NCI-H1694 (cell line): Measurements from ENCODE around the gene ADARB2.

ENCODE experiments used
- DNase-seq: peaks from one replicate; lab custom pipeline; 2025; lab: John Stamatoyannopoulos, UW

ADARB2 gene

DNA sequence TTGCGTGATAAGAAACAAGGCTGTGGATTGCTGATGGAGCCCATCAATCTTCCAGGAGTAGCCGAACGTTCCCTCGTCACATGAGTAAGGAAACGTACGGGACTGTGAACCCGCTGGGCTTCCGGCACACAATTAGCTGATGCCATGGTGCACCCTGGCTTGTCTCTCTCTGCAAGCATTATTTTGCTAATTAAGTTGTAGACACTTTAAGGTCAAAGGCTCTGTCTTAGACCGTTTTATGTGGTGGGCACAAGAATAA is 50.9 kb downstream of the ADARB2 start:
- DNase-seq, result no peak

DNA sequence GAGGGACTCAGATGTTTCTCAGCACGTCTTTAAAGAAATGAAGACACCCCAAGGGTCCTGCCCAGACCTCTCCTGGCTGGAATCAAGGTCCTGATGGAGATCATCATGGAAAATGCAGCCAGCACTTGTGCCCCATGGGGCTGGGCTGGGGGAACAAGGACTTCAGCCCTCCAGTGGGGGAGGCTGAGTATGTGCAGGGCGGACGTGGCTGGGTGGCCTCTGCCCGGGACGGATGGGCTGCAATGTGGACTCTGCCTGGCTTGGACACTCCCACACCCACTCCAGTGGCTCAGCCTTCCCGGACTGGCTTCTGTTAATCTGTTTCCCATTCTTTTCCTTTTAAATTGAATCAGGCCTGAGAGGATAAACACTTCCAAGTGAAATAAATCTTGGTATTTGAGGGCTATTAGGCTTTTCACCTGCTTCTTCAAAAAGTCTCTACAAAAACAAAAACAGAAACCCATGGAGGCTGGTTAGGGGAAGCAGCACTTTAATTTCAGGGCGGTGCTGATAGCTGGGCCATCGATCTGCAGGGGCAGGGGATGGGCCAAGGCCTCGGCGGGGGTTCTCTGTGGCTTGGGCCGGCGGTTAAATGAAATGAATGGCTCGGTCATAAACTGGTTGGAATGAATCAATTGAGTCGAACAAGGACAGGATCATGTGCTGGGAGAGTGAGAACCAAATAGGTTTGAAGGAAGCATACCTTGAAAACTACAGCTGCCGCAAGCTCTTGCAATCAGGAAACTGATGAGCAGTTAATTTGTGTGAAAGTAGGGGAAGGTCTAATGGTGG is 51.4 kb downstream of the ADARB2 start:
- DNase-seq, result no peak

DNA sequence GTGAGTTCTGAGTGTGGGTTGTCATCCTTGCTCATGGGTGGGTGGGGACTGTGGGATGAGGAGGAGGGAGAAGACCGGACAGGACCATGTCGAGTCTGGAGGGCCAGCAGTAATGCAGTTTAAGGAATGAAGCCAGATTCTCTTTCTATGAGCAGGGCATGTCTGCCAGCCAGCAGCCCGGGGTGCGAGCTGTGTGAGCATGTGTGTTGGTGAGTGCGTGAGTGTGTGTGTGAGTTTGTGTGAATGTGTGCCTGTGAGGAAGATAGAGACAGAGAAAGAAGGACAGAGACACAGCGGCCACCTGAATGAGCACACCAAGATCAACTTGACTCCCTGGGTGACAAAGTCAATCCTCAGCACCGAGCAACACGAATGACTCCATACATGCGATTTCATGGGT is 52.3 kb downstream of the ADARB2 start:
- no peak for DNase-seq

DNA sequence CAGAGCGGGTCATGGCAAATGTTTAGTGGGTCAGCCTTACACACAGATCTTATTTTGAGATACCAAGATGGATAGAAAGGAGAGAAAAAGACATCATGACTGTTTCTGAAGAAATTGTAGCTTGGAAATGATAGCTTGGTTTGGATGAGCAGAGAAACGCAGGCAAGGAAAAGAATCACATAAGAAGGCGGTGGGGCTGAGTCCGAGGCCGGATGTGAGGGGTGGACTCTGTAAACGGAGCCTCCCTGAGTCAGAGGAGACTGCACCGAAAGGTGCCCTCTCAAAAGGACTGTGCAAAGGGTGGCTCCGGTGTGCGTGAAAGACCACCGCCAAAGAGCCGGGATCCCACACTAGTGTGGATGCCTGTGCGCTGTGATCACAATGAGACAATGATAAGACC is 53.7 kb downstream of the ADARB2 start:
- no peak for DNase-seq

DNA sequence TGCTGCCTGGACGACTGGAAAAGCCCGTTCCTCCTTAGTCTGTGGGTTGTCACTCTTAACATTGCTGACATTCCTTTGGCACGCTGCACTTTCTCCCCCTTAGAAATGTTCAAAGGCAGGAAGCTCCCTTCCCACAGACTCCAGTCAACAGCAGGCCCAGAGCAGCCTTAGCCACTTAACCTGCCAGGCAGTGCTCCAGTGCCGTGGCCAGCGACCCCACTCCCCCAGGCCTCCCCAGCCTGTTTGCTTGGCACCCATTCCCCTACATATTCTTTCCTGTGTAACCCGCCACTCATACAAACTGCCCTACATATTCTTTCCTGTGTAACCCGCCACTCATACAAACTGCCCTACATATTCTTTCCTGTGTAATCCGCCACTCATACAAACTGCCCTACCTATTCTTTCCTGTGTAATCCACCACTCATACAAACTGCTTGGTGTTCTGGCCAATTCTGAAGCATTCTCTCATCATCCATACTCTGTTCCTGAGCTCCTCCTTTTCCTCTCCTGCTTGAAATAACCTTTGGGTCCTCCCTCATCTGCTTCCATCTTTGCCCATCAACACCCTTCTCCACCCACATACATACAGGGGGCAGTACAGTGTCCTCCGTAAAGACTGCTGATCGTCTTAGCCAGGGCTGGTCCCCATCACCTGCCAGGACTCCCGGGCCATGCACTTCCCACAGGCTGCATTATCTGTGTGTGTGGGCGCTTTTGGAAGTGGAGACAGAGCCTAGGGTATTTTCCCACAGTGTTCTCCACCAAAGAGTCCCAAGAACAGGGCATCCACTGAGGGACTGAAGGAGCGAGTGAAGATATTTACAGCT is 57.3 kb downstream of the ADARB2 start:
- no peak for DNase-seq

DNA sequence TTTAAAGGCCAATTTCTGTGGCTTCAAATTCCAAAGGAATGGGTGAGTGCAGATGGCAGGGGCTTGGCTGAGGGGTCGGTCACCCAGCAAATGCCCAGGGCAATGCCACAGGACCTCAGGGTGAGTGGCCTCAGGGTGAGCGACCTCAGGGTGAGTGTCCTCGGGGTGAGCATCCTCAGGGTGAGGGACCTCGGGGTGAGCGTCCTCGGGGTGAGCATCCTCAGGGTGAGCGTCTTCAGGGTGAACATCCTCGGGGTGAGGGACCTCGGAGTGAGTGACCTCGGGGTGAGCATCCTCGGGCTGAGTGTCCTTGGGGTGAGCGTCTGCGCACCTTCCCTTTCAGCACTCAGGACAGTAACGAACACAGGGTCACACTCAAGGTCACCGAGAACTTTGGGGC is 59.2 kb downstream of the ADARB2 start:
- no peak for DNase-seq

DNA sequence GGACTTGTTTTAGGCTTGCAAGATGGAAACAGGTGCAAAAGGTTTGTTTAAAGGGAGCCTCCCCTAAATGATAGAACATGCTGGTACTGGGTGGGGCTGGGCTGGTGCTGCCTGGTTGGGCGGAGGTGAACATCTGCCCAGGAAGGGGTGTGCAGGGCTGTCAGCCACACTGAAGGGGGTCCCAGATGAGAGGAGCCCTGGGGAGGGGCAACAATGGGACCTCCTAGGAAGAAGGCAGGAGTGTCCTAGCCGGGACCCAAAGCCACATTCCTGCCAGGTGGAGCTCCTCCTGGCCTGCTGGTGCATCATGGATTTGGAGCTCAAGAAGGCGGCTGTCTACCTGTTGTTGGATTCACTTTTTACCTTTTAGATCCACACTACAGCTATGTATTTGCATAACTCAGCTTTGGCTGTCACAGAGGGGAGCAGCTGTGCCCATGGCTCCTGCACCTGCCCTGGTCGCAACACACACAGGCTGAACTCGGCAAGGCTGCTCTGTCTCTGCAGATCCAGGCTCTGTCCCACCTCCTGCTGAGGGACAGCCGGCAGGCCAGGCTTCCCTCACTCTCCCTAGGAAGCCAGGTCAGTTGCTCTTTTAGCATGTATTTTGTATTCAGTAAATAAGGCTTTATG is 59.9 kb downstream of the ADARB2 start:
- DNase-seq, result no peak

DNA sequence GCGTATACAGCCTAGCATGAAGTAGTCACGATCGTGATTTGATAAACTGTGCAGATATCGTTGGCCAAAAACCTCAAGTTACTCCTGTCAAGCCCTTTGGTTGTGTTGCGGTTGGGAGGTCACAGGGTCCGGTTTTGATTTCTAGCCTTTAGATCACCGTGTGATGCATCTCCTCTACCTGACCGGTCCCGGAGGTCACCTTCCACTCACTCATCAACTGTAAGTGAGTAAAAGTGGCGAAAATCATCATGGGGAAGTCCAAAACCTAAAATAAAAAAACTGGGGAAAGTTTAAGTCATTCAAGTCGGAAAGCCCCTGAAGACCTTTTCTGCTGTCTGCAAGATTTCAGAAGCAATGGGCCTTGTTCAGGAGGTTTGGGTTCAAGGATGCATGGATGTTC is 62.8 kb downstream of the ADARB2 start:
- no peak for DNase-seq

DNA sequence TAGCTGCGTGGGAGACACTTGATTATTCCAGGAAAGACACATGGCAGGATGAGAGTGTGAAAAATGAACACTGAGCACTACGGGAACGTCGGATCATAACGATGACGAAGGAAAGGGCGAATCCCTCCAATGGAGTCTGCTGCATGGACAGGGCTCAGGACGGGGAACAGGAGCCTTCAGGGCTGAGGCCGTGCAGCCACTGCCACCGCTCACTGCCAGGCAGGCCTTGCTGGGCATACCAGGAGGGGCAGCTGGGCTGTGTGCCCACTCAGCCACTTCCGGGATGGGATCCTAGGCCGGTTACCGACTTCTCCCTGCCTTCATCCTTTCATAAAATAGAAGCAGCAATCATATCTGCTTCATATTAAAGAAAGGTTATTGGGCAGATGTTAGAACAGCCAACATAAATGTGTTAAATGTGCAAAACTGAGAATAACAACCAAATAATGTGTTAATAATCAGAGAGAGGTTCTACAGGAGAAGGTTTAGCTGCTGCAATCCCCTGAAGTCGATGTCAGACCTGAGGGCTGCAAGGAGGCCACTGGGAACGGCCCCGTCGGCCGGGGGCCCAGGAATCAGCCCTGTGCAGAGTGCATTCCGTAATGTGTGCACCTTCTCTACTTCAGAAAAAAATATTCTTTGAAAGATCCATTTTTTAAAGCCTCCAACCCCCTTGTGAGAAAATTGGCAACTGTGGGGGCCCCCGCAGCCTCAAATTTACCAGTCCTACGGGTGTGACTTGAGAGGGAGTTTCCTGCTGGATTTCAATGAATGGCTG is 63.6 kb downstream of the ADARB2 start:
- no peak for DNase-seq

DNA sequence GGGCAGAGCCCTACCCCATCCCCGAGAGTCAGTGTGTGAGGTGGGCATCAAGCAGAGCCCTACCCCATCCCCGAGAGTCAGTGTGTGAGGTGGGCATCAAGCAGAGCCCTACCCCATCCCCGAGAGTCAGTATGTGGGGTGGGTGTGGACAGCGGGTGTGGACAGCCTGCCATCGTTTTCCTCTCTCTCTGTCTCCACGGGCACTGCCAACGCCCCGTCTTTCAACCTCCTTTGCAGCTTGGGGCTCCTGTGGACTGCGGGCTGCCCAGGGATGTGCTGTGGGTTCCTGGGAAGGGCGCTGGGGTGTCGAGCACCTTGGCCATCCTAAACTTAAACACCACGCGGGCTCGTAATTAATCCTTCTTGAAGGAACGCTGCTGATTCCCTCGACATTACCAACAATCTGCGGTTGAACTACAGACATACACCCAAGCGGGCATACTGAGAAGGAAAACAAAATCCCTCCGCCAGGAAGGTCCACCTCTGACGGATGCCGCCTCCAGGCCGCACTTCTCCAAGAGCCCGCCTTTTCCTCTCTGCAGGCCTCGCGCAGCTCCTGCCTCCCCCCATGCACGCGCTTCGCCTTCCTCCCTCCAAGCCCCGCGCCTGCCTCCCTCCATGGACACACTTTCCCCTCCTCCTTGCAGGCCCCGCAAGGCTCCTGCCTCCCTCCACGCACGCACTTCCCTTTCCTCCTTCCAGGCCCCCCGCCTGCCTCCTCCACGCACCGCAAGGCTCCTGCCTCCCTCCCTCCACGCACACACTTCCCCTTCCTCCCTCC is 65.1 kb downstream of the ADARB2 start:
- DNase-seq, result no peak

DNA sequence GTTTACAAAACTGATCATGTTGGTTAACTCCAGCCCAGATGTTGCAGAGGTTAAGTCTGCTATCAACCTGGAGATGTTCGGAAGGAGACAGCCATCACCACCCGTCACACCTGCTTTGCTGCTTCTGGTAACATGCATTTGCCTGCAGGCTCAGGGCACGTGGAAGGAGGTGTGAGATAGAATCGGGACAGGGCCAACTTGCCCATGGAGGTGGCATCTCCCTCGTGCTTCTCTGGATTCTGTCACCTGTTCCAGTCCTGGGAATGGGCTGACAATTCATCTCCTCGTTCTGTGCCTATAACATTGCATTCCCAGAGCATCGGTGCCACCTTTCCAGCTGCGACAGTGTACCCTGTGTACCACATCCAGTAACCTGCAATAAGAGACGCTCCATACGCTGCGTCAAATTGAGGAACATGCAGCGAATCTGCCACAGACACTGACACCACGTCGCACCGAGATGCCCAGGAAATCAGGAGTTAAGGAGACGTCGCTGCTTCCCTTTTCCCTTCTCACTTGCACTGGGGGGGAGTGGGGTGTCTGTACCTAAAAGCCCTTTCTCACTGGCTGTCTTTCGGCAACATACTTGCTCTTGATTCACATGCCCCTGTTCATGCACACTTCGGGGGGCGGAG is 65.8 kb downstream of the ADARB2 start:
- DNase-seq, result no peak

DNA sequence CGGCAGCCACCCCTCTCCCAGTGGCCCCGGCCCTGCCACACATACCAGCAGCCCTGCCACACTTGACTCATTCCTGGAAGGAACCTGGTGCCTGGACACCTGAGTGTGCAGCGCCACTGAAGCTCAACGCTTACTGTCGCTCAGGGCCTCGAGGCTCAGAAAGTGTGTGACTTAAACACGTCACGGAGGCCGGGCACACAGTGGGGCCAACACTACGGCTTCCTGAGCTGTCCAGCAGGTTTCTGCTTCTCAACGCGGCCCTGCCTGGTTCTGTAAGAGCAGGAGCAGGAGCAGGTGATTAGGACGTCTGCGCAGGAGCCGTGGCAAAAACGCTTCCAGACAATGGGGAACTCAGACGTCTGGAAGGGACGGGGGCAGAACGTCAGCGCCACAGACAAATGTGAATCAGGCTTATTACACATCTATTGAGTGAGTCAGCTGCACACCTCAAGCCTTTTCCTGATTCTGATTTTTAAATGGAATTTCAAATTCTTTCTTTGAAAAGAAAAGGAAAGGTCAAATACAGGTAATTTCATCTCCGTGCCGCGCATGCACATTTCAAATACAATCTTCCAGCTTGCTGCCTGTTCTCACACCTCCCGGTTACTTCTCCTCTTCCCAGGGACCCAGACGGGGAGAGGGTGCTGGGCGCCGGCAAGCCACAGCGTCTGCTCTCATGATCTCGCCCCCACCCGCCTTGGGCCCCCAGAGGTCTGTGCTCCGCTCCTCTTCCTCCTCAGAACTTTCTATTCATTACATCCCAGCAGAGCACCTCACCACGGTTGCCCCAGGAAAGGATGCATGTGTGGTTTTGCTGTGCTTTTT is 66.6 kb downstream of the ADARB2 start:
- no peak for DNase-seq

DNA sequence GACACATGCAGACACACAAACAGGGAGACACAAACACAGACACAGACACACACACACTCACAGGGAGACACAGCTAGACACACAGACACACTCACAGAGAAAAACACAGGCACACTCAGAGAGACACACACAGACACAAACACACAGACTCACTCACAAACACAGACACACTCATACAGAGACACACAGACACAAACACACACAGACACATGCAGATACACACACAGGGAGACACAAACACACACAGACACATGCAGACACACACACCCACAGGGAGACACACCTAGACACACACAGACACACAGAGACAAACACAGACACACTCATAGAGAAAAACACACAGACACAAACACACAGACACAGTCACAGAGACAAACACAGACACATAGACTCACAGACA is 67.9 kb downstream of the ADARB2 start:
- no peak for DNase-seq

DNA sequence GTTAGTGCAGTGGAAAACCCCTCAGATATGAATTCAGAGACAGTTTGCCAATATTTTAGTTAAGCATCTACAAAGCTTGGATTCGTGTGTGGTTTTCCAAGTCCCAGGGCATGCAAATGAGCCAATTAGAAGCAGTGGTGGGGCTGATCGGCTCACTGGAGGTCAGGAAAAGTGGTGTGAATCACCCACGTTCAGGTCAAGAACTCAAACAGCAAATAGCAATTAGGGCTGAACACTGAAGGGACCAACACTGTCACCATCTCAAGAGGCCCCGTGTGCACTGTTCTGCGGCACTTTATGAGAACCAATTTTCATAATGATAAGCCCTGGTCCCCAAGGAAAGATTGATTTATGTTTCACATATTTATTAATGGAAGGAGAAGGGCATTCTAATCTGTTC is 68.9 kb downstream of the ADARB2 start:
- DNase-seq, result no peak

DNA sequence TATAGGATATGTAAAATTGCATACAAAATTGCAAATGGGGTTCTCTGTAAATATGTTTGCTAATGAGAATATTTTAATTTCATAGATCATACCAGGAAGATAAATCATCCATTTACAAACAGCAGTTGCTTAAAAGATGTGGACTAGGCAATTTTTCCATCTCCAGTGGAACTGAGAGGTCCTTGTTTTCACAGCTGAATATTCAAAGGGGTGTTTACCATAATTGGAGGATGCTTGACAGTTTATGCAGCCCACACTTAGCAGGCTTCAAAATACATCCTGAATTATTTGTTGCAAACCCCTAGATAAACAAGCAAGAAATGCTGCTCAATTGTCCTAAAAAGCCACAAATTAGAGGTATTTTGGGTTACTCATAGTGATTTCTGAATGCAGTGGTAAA is 69.9 kb downstream of the ADARB2 start:
- no peak for DNase-seq

DNA sequence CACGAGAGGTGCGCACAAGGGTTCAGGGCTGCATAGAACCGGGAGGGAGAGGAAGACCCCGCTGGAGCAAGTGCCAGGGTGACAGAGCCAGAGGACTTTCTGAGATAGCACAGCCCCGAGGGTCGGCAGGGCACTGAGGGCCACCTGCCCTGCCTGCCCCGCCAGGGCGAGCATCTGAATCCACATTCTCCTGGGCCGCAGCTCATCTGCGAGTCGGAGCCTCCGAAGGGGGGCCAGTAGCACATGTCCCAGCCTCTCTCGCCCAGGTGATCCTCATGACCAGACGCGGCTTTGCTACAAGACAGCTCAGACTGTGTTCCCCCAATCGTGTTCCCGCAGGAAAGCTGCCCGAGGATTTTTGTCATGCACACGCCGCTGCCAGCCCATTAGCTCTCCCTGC is 71.2 kb downstream of the ADARB2 start:
- no peak for DNase-seq

DNA sequence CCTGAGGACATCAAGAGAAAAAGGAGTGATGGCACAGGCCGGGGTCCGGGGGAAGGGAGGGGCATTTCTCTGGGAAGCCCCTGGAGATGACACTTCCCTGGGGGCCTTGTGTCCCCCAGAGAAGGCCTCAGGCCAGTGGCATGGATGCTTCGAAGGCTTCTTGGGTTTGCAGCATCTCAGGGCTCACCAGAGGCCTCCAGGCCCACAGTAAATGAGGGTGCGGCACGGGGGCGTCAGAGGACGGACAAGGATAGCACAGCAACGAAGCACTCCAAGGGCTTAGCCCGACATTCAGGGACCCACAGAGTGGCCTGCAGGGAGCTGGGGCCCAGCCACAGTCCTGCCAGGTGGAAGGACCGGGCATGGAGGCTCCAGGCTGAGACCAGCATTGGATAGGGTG is 71.6 kb downstream of the ADARB2 start:
- DNase-seq, result no peak

DNA sequence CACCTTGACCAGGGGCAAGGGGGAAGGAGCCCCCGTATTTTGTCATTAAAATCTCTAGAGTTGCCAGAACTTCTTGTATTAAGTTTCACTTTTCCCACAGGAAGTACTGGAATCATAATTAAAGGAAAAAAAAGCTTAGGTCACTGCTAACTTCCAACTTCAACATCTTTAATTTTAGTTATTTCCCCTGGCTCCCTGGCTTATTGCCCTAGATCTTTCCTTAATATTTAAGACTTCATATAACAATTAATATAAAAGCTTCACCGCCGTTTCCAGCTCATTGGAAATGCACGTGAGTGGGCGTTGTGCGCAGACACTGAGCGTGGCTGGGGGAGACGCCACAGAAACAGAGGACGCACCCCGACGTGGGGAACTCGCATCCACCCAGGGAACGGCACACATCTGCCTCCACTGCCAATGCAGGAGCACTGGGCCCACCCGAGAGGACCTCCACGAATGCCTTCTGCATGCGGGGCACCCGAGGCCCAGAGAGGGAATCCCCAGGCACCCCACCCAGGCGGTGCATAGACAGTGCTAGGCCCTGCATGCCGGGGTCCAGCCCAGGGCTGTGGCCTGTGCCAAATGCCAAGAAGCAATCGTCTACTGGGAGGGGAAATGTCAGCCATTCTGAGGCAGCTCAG is 72.2 kb downstream of the ADARB2 start:
- no peak for DNase-seq

DNA sequence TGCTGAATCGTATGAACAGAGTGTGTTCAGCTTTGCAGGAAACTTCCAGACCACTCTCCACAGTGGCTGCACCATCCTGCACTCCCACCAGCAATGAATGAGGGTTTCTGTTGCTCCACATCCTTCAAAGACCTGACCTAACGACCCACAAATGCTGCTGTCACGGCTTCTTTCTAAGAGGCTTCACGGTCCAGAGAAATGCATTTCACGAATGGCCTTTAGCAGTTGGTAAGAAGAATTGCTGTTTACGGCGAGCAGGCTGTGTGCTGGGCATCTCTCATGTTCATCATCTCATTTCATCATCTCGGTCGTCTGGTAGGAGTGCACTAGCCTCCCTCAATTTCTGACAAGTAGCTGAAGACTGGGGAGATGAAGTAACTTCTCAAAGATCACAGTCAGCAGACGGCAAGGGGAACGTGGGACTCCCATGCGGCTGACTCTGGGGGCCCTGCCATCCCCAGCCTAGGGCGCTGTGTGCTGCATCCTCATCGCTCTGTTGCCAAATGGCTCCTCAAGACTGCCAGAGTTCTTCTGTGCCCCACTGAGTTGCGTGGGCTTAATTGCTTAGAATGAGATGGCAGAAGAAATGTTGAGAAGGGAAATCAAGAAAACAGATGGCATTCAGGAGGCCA is 72.9 kb downstream of the ADARB2 start:
- DNase-seq, result no peak
